Measurements from ENCODE around the gene PARVG. TPM values are rescaled to one million over a fixed set of nuclear protein-coding genes. Genes with fewer than 3 reads are reported as not detected.

PARVG gene
- total RNA-seq, 2 donors from 2014 or later, result 74.9 to 81.5 TPM

- Mint-ChIP-seq H3K27me3 (ENCODE audit: low read depth) (no peaks in the 10 kb centered on the region), H3K27ac (no peak overlapping the region), H3K4me3 (no peak overlapping the region), H3K36me3 (ENCODE audit: insufficient read depth in 2 of 2) (peaks cover 0 to 1% of the 10 kb centered on the region in 2 donors), H3K9me3 (no peaks in the 10 kb centered on the region), H3K4me1 (ENCODE audit: low read depth) (no peaks in the 10 kb centered on the region)
- no peak for ATAC-seq (replicated peaks in 1 of 2)
- DNase-seq, result no peak
Measured at GRCh38 chr22:44159811-44160210, 20.9 kb upstream of the PARVG start.

GRCh38 chr22:44160421-44160820 is 20.3 kb upstream of the PARVG start:
- Mint-ChIP-seq H3K9me3 (no peaks in the 10 kb centered on the region), H3K27me3 (ENCODE audit: low read depth) (no peaks in the 10 kb centered on the region), H3K36me3 (ENCODE audit: insufficient read depth in 2 of 2) (peaks cover 0 to 1% of the 10 kb centered on the region in 2 donors), H3K4me3 (no peak overlapping the region), H3K4me1 (ENCODE audit: low read depth) (no peaks in the 10 kb centered on the region), H3K27ac (no peak overlapping the region)
- DNase-seq, result no peak
- ATAC-seq (replicated peaks in 1 of 2), result no peak

DNA sequence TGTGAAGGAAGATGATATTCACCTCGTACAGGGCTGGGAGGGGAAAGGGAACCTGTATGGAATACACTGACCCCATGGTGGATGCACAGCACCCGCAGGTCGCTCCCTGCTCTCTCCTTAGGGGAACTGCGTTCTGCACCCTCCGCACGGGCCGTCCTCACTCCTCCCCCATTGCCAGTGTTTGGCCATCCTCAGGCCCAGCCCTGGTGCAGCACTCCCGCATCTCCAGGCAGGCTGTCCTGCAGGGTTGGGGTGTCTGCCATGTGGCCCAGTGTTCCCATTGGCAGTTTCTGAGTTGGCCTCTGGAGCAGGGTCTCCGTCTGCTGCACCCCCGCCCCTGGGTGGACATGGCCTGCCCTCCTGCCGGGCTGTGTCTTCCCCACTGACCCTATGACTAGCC is 19.1 kb upstream of the PARVG start:
- DNase-seq (no peak), ATAC-seq (replicated peaks in 1 of 2) (no peak)
- Mint-ChIP-seq H3K27ac (no peak overlapping the region), H3K9me3 (no peaks in the 10 kb centered on the region), H3K36me3 (ENCODE audit: insufficient read depth in 2 of 2) (peaks cover 0 to 1% of the 10 kb centered on the region in 2 donors), H3K27me3 (ENCODE audit: low read depth) (no peaks in the 10 kb centered on the region), H3K4me3 (no peak overlapping the region), H3K4me1 (ENCODE audit: low read depth) (no peaks in the 10 kb centered on the region)

DNA sequence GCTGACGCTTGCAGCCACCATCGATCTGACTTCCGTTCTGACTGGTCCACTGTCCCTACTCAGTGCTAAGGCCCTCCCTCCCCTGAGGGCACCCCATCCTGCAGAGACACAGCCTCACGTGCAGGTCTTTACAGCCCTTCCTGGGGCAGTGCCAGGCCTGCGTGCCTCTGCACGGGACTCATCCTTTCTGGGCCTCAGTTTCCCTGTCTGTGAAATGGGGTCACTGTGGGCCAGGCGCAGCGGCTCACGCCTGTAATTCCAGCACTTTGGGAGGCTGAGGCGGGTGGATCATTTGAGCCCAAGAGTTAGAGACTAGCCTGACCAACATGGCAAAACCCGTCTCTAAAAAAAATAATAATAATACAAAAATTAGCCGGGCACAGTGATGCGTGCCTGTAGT is 17.8 kb upstream of the PARVG start:
- no peak for DNase-seq
- Mint-ChIP-seq H3K27ac (no peak overlapping the region), H3K4me1 (ENCODE audit: low read depth) (no peaks in the 10 kb centered on the region), H3K36me3 (ENCODE audit: insufficient read depth in 2 of 2) (peaks cover 0 to 1% of the 10 kb centered on the region in 2 donors), H3K9me3 (no peaks in the 10 kb centered on the region), H3K27me3 (ENCODE audit: low read depth) (no peaks in the 10 kb centered on the region), H3K4me3 (no peak overlapping the region)
- no peak for ATAC-seq (replicated peaks in 1 of 2)

DNA sequence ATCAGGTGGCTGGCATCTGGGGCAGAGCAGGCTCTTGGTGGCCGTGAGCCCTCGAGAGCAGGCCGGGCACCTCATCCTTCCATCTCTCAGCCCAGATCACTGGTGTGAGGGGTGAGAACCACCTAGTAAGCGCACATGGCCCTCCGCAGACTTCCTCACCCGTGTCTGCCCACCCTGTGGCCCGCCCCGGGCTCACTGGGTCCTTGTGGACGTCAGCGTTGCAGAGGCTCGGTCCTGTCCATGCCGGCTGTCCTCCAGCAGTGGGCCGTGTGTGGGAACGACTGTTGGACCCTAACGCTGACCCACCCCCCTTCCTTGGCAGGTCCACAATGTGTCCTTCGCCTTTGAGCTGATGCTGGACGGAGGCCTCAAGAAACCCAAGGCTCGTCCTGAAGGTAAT is 17.2 kb upstream of the PARVG start:
- Mint-ChIP-seq H3K4me3 (no peak overlapping the region), H3K36me3 (ENCODE audit: insufficient read depth in 2 of 2) (peaks cover 0 to 1% of the 10 kb centered on the region in 2 donors), H3K27me3 (ENCODE audit: low read depth) (no peaks in the 10 kb centered on the region), H3K9me3 (no peaks in the 10 kb centered on the region), H3K27ac (no peak overlapping the region), H3K4me1 (ENCODE audit: low read depth) (no peaks in the 10 kb centered on the region)
- DNase-seq, result no peak
- ATAC-seq (replicated peaks in 1 of 2), result no peak

DNA sequence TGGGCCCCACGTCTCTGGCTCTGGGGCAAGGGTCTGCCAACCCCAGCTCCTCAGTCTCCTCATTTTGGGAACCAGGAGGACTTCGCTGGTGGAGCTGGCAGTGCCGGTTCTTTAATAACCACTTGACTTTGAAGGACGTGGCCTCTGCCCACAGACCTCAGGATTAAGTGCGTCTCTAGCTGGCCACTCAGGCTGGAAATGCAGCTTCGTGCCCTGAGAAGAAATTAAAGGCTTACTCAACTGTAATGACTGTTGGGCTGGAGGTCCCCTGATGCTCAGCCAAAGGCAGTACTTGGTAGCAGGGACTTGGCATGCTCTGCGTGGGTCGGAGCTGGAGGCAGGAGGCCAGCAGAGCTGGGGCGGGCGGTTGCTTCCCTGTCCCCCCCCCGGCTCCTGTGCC is 16.7 kb upstream of the PARVG start:
- Mint-ChIP-seq H3K36me3 (ENCODE audit: insufficient read depth in 2 of 2) (no peaks in the 10 kb centered on the region), H3K27ac (no peak overlapping the region), H3K27me3 (ENCODE audit: low read depth) (no peaks in the 10 kb centered on the region), H3K4me1 (ENCODE audit: low read depth) (no peaks in the 10 kb centered on the region), H3K9me3 (no peaks in the 10 kb centered on the region), H3K4me3 (no peak overlapping the region)
- ATAC-seq (replicated peaks in 1 of 2) (no peak), DNase-seq (no peak)

DNA sequence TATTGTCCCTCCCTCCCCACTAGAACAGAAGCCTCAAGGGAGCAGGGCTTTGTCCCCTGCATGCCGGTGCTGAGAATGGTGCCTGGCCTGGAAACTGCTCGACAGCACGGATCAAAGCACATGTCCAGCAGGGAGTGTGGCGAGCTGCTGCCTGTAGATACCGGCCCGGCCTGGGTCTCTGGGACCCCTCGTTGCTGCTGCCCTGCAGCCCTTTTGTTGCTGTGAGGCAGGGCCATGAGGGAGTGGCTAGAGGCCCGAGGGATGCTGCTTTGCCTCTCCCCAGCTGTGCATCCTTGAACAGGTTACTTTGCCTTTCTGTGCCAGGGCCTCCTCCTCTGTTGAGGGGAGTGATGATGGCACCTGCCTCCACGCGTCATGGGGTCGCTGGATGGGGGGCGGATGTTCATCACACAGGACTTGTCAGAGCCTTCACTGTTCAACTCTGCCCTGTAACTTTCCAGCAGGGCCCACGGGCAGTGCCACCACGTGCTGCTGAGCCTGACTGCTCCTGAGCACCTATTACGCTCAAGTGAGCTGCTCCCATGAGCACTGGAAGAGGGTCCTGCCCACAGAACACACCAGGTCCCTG is 15.3 kb upstream of the PARVG start:
- DNase-seq, result no peak
- Mint-ChIP-seq H3K9me3 (no peaks in the 10 kb centered on the region), H3K4me3 (no peak overlapping the region), H3K36me3 (ENCODE audit: insufficient read depth in 2 of 2) (no peaks in the 10 kb centered on the region), H3K27me3 (ENCODE audit: low read depth) (no peaks in the 10 kb centered on the region), H3K4me1 (ENCODE audit: low read depth) (no peaks in the 10 kb centered on the region), H3K27ac (no peak overlapping the region)
- no peak for ATAC-seq (replicated peaks in 1 of 2)

GRCh38 chr22:44166498-44167276 is 14.0 kb upstream of the PARVG start:
- ATAC-seq (replicated peaks in 1 of 2) (no peak), DNase-seq (no peak)
- H3K9me3 Mint-ChIP-seq, result no peaks in the 10 kb centered on the region
- H3K4me1 Mint-ChIP-seq (ENCODE audit: low read depth), result no peaks in the 10 kb centered on the region
- no peaks in the 10 kb centered on the region for H3K36me3 Mint-ChIP-seq (ENCODE audit: insufficient read depth in 2 of 2)
- no peak overlapping the region for H3K27ac Mint-ChIP-seq
- H3K27me3 Mint-ChIP-seq (ENCODE audit: low read depth), result no peaks in the 10 kb centered on the region
- H3K4me3 Mint-ChIP-seq, result no peak overlapping the region

DNA sequence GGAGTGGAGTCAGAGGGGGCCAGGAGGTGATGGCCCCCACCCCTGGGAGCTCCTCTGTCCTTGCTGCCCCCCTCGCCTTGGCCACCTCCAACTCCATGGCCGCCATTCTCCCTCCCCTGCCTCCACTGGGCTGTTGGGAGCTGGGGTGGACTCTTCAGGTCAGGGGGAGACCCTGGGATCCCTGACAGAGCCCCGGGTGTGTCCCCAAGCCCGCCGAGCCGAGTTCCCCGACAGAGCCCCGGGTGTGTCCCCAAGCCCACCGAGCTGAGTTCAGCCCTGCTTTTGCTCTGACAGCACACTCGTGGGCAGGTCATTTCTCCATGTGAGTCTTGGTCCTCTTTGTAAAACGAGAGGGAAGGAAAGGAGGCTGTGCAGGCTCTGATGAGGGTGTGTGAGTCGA is 13.2 kb upstream of the PARVG start:
- Mint-ChIP-seq H3K9me3 (no peaks in the 10 kb centered on the region), H3K27ac (no peak overlapping the region), H3K27me3 (ENCODE audit: low read depth) (no peaks in the 10 kb centered on the region), H3K36me3 (ENCODE audit: insufficient read depth in 2 of 2) (no peaks in the 10 kb centered on the region), H3K4me3 (no peak overlapping the region), H3K4me1 (ENCODE audit: low read depth) (no peaks in the 10 kb centered on the region)
- ATAC-seq (replicated peaks in 1 of 2), result no peak
- DNase-seq, result no peak

GRCh38 chr22:44168206-44168605 is 12.5 kb upstream of the PARVG start:
- no peak for ATAC-seq (replicated peaks in 1 of 2)
- Mint-ChIP-seq H3K27me3 (ENCODE audit: low read depth) (no peaks in the 10 kb centered on the region), H3K27ac (no peak overlapping the region), H3K4me1 (ENCODE audit: low read depth) (no peaks in the 10 kb centered on the region), H3K9me3 (no peaks in the 10 kb centered on the region), H3K36me3 (ENCODE audit: insufficient read depth in 2 of 2) (no peaks in the 10 kb centered on the region), H3K4me3 (no peak overlapping the region)
- no peak for DNase-seq

DNA sequence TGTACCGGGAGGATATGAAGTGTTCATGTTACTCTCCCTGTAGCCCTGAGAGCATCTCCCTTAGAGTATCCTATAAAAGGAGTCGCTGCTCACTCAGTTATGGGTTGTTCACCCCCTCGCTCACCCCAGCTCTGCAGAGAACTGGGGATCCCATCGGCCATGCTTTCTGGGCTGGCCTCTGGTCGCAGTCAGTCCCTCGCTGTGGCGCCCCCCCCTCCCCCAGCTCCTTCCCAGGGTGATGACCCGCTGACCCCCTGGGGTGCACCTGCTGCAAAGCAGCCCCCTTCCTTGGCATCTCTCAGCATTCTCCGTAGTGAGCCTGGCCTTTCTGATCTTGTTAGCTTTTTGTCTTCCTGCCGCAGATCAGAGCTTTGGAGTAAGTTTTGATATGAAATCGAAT is 10.3 kb upstream of the PARVG start:
- Mint-ChIP-seq H3K4me3 (no peak overlapping the region), H3K36me3 (ENCODE audit: insufficient read depth in 2 of 2) (no peaks in the 10 kb centered on the region), H3K9me3 (no peaks in the 10 kb centered on the region), H3K27me3 (ENCODE audit: low read depth) (no peaks in the 10 kb centered on the region), H3K27ac (no peak overlapping the region), H3K4me1 (ENCODE audit: low read depth) (no peaks in the 10 kb centered on the region)
- ATAC-seq (replicated peaks in 1 of 2) (no peak), DNase-seq (no peak)

DNA sequence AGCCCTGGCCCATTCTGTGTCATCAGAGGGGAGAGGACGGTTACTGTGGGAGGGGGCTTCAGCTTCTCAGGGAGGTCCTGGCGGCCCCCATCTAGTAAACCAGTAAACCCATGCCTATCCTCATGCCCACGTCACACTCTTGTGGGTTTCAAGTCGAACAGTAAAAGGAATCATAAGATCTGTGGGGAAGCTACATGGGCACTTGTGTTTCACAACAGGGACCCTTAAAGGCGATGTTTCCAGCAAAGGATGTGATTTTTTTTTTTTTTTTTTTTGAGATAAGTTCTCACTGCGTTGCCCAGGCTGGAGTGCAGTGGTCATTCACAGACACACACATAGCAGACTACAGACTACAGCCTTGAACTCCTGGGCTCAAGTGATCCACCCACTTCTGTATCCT is 9.2 kb upstream of the PARVG start:
- H3K27me3 Mint-ChIP-seq (ENCODE audit: low read depth), result no peaks in the 10 kb centered on the region
- ATAC-seq (replicated peaks in 1 of 2), result no peak
- H3K36me3 Mint-ChIP-seq (ENCODE audit: insufficient read depth in 2 of 2), result no peaks in the 10 kb centered on the region
- no peak for DNase-seq
- no peaks in the 10 kb centered on the region for H3K4me1 Mint-ChIP-seq (ENCODE audit: low read depth)
- H3K4me3 Mint-ChIP-seq, result no peak overlapping the region
- H3K27ac Mint-ChIP-seq, result no peak overlapping the region
- H3K9me3 Mint-ChIP-seq, result no peaks in the 10 kb centered on the region

DNA sequence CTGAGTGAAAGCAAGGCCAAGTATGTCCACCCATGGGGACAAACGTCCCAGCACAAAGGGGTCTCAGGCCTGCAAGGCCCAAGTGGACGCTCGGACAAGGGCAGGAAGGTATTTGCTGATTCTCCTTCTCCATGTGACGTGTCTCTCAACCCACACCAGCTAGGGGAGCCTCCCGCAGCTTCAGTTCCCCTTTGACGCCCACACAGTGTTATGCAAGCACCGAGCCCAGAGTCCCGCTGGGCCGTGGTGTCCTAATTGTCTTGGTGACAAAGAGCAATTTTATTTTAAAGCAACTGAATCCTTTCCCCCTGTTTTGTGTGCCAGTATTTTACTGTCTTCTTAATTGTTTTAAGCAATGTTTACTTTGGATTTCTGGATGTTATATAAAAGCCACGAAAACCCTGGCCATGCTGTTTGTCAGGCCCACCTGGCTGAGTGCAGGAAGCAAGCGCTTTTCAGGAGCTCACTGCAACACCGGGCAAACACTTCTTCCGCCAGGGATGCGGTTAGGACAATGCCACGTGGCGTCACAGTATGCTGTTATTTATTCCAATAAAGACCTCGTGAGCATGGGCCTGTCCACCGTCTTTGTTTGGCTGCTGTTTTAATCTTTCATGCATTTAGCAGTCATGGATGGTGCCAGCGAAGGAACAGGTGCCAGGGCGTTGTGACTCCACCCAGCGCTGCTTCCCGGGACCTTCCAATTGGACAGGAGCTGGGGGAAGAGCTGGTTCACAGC is 8.2 kb upstream of the PARVG start:
- Mint-ChIP-seq H3K4me1 (ENCODE audit: low read depth) (no peaks in the 10 kb centered on the region), H3K4me3 (no peak overlapping the region), H3K36me3 (ENCODE audit: insufficient read depth in 2 of 2) (no peaks in the 10 kb centered on the region), H3K9me3 (no peaks in the 10 kb centered on the region), H3K27ac (no peak overlapping the region), H3K27me3 (ENCODE audit: low read depth) (no peaks in the 10 kb centered on the region)
- DNase-seq (no peak), ATAC-seq (replicated peaks in 1 of 2) (no peak)

Measured in activated T-cell treated with anti-CD3 and anti-CD28 coated beads, Interleukin-2, amount 50 U/mL, for 72 hours (primary cell).